ENCODE measurements around the gene PEX26. TPM values are rescaled to one million over a fixed set of nuclear protein-coding genes. Genes with fewer than 3 reads are reported as not detected.

The PEX26 gene
- total RNA-seq, 1 experiment from 2014 or later: 30.6 TPM

- CTCF ChIA-PET: interaction anchor here (0.6 to 1.6 kb wide), 15 partner anchors 11 to 830 kb away, joined by 3 to 18 read pairs (median 4); partner anchors contain the start of genes DGCR6 and MICAL3
- H3F3A ChIP-seq (ENCODE audit: low read length, unreplicated experiment): no peaks in the 10 kb centered on the region
- DNase-seq: peak; percentile 95
- no peak overlapping the region for H3K27ac ChIP-seq (ENCODE audit: low read length)
- no peaks in the 10 kb centered on the region for H4K20me1 ChIP-seq (ENCODE audit: low read length)
- H3K9ac ChIP-seq (ENCODE audit: low read length): peak overlapping the region; percentile 99; the same call in 1 of the 2 replicates
- no peaks in the 10 kb centered on the region for H3K9me3 ChIP-seq (ENCODE audit: low read length)
- H3K36me3 ChIP-seq (ENCODE audit: low read depth, low read length): peaks cover 5% of the 10 kb centered on the region; the same call in 1 of the 2 replicates
- BruUV-seq (replicated peaks): no TSS peak
- intact Hi-C loops (cut with micrococcal nuclease): loop anchor here (1.0 to 5.0 kb wide), 5 partner anchors 43 to 246 kb away; partner anchors contain the start of gene MICAL3
- H3K79me2 ChIP-seq (ENCODE audit: low read length): peaks cover 41% of the 10 kb centered on the region
- H3K4me1 ChIP-seq (ENCODE audit: insufficient read depth, low read length): peaks cover 26% of the 10 kb centered on the region
- peak; percentile 59 for ATAC-seq
- H3K4me2 ChIP-seq (ENCODE audit: low read length): peak overlapping the region; percentile 95
- peak overlapping the region; percentile 55 for H2AFZ ChIP-seq (ENCODE audit: low read length)
- H3K9me2 ChIP-seq (replicated peaks; ENCODE audit: low read length): no peaks in the 10 kb centered on the region
- peak overlapping the region; percentile 98 for H3K4me3 ChIP-seq (ENCODE audit: low read length)
- POLR2A ChIA-PET (ENCODE audit: unreplicated experiment): interaction anchor here (1.0 kb wide), 1 partner anchor 44 kb away, joined by 7 read pairs; no protein-coding TSS in a partner anchor
- no peak for TF ChIP-seq EZH2 (IDR thresholded peaks at IDR 0.05; ENCODE audit: low read length, unreplicated experiment)
- peak; percentile 85 for TF ChIP-seq CTCF (conservative IDR thresholded peaks at IDR 0.05; ENCODE audit: low read depth, low read length)
- TF ChIP-seq EZH2phosphoT487 (IDR thresholded peaks at IDR 0.05; ENCODE audit: borderline replicate concordance, low read length): no peak
- H3K27me3 ChIP-seq (ENCODE audit: low read length): no peaks in the 10 kb centered on the region
These were observed 1.9 kb upstream of the PEX26 start for GRCh38 chr22:18075720-18076497.

GRCh38 chr22:18077087-18077638 is 627 bp upstream of the PEX26 start:
- Histone ChIP-seq H3K27me3 (ENCODE audit: low read length) (no peaks in the 10 kb centered on the region), H3K4me2 (ENCODE audit: low read length) (peak overlapping the region; percentile 95), H3K4me3 (ENCODE audit: low read length) (peak overlapping the region; percentile 98), H3K36me3 (ENCODE audit: low read depth, low read length) (peaks cover 5% of the 10 kb centered on the region; the same call in 1 of the 2 replicates), H3K27ac (ENCODE audit: low read length) (peak overlapping the region; percentile 31; the same call in 1 of the 2 replicates), H3F3A (ENCODE audit: low read length, unreplicated experiment) (no peaks in the 10 kb centered on the region), H4K20me1 (ENCODE audit: low read length) (no peaks in the 10 kb centered on the region), H3K9me2 (replicated peaks; ENCODE audit: low read length) (no peaks in the 10 kb centered on the region), H3K79me2 (ENCODE audit: low read length) (peaks cover 52% of the 10 kb centered on the region), H3K4me1 (ENCODE audit: insufficient read depth, low read length) (peaks cover 24% of the 10 kb centered on the region), H3K9ac (ENCODE audit: low read length) (peak overlapping the region; percentile 99), H2AFZ (ENCODE audit: low read length) (peak overlapping the region; percentile 84), H3K9me3 (ENCODE audit: low read length) (no peaks in the 10 kb centered on the region)
- CTCF ChIA-PET: no interaction called here
- DNase-seq (no peak), ATAC-seq (no peak; the same call in 1 of the 2 replicates)
- BruUV-seq (replicated peaks): TSS peak; percentile 84
- intact Hi-C loops (cut with micrococcal nuclease): loop anchor here (2.0 to 5.0 kb wide), 3 partner anchors 44 to 180 kb away; partner anchors contain the start of gene MICAL3
- POLR2A ChIA-PET (ENCODE audit: unreplicated experiment): interaction anchor here (0.6 to 0.9 kb wide), 2 partner anchors 46 to 73 kb away, joined by 3 to 5 read pairs; partner anchors contain the start of gene USP18
- TF ChIP-seq EZH2 (IDR thresholded peaks at IDR 0.05; ENCODE audit: low read length, unreplicated experiment): no peak
- no peak for TF ChIP-seq EZH2phosphoT487 (IDR thresholded peaks at IDR 0.05; ENCODE audit: borderline replicate concordance, low read length)
- TF ChIP-seq CTCF (conservative IDR thresholded peaks at IDR 0.05; ENCODE audit: low read depth, low read length): no peak

All from PC-3 (cell line).